Brain microvascular endothelial cell (primary cell): Measurements from ENCODE around the gene CC2D2B.

Experiments used
- DNase-seq: peaks from one replicate; pipeline ENCODE4 v3.0.0-alpha.2; 2020
- H3K27ac ChIP-seq: fragments of 250-450 bp; sonication (Bioruptor Pico); 2 replicates; pipeline ENCODE4 v1.5.1; 2020; ENCODE audit warnings: mild to moderate bottlenecking, moderate library complexity
- H3K27me3 ChIP-seq: fragments of 250-450 bp; sonication (Bioruptor Pico); replicated peaks from 2 replicates; pipeline ENCODE4 v1.5.1; 2020; ENCODE audit warnings: mild to moderate bottlenecking
- H3K36me3 ChIP-seq: fragments of 250-450 bp; sonication (Bioruptor Pico); replicated peaks from 2 replicates; pipeline ENCODE4 v1.5.1; 2020; ENCODE audit warnings: mild to moderate bottlenecking
- H3K4me3 ChIP-seq: 2 replicates; pipeline ENCODE4 v1.5.1; 2011; ENCODE audit warnings: low read depth, mild to moderate bottlenecking, control low read depth, low read length, moderate library complexity
- in situ Hi-C: cut with HindIII; loops from 2 replicates; pipeline ENCODE4 v1.10.0; 2017; ENCODE audit warnings: low sequenced_read_pairs, low pct_ligation_motif_present
- TF ChIP-seq, protein P1 (sequence below): IDR thresholded peaks from 2 replicates; pipeline ENCODE4 v1.5.1; 2011; ENCODE audit warnings: low read depth, mild to moderate bottlenecking, moderate library complexity, low read length, control low read depth, inconsistent platforms; ENCODE audit errors: missing control alignments

The CC2D2B gene, protein sequence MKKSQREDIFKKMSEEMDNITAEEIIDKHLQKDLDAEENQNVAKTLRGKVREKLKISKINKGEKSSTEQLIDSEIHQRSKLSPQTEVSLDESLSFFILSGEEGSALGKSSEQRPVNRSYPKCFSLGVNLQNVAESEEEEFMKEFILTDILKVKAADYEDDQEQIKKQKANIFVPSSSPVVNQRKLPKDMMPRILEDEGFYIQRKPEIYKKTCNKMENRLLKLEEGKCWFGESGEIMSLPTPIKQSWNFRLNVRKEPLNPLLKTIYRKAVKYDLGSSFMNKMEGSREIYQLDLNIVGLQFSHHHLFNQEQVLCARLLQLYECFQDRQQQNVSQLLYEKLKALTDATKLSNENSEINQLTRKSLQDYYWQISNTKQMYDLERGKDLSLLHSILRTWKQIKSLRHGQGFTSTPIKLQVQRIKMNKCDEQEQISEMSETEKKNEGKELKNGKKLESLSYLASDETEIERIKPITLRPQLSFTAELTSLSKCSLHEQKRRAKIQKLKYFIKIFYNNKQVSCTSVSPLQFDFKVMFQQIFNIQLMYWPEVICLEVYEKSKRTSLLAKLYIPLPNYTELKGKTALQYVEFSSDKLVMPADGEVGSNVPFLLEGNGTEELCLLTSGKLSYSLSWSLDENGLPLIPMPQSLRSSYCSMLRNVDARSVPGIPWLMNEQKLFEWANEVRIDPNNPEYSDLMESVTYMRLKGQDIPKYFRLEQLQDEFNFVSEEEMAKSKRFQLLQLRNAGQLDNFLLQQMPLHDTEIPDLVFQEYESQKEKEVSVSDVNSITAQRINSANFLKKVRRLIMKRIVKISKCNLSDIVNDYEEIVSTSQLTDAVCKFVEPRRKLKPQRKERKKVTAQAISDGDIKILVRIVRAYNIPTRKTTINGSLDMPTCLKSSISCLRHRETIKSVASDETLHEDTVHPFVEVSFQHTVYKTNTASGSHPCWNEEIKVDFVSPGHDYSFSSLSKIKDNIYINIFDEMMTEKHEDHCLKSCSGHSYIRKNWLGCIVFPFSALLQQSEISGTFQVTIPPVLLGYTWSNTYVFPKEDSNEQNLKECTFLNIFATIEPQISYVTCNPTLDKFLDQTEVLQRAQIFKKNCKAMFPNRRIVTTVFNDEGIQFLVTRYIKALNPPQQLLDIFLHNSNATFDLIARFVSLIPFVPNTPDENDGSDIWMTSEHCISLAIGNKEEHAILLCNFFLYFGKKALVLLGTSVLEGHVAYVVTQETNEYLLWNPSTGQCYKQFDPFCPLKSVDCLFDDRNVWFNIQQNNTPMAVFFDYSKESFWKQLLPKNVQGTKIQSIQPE (N-terminal part only)

DNA sequence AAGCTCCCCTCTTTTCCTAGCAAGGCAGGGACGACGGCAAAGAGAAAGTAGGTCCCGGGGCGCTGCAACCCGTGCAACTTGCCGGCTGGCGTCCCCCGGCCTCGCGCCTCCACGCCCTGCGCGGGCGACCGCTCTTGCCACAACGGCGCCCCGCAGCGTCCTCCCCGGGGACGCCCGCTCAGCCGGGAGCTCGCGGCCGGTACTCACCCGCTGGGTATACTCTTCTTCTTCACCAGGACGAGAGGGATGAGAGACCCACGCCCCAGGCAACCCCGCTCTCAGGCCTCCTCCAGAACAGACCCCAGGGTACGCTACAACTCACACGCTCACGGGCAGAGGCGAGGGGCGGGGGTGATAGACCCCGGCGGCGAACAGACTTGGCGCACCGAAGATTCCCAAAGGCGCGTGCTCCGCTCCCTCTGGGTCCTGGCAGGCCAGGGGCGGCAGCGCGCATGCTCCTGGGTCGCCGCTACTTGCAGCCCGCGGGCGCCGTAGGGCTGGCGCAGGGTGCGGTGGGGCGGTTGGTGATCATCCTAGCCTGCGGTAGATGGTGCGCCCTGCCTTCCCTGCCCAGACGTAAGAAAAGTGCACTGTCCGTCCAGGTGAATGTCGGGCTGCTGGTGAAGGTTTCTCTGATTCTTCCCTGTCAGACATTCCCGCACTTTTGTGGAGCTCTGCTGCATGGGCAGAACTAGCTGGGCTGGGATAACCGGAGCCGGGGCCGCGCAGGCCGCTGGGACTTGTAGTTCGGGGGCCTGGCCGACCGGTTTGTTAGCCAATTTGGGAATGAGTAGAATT is at the start of gene CC2D2B:
CC2D2B (plus strand) TSS at position 520 of the 798 bp plus-strand sequence. CDS start 3,349 bp downstream, outside the sequence.
- in situ Hi-C loops: no loop called here
- TF ChIP-seq, protein P1, sequence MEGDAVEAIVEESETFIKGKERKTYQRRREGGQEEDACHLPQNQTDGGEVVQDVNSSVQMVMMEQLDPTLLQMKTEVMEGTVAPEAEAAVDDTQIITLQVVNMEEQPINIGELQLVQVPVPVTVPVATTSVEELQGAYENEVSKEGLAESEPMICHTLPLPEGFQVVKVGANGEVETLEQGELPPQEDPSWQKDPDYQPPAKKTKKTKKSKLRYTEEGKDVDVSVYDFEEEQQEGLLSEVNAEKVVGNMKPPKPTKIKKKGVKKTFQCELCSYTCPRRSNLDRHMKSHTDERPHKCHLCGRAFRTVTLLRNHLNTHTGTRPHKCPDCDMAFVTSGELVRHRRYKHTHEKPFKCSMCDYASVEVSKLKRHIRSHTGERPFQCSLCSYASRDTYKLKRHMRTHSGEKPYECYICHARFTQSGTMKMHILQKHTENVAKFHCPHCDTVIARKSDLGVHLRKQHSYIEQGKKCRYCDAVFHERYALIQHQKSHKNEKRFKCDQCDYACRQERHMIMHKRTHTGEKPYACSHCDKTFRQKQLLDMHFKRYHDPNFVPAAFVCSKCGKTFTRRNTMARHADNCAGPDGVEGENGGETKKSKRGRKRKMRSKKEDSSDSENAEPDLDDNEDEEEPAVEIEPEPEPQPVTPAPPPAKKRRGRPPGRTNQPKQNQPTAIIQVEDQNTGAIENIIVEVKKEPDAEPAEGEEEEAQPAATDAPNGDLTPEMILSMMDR: peak; percentile 6
- Histone ChIP-seq H3K27me3 (no peaks in the 10 kb centered on the region), H3K27ac (peak within 1 kb of the TSS; percentile 56), H3K36me3 (peaks cover under 1% of the 10 kb centered on the region), H3K4me3 (peak within 1 kb of the TSS; percentile 81)
- DNase-seq: peak; percentile 81

DNA sequence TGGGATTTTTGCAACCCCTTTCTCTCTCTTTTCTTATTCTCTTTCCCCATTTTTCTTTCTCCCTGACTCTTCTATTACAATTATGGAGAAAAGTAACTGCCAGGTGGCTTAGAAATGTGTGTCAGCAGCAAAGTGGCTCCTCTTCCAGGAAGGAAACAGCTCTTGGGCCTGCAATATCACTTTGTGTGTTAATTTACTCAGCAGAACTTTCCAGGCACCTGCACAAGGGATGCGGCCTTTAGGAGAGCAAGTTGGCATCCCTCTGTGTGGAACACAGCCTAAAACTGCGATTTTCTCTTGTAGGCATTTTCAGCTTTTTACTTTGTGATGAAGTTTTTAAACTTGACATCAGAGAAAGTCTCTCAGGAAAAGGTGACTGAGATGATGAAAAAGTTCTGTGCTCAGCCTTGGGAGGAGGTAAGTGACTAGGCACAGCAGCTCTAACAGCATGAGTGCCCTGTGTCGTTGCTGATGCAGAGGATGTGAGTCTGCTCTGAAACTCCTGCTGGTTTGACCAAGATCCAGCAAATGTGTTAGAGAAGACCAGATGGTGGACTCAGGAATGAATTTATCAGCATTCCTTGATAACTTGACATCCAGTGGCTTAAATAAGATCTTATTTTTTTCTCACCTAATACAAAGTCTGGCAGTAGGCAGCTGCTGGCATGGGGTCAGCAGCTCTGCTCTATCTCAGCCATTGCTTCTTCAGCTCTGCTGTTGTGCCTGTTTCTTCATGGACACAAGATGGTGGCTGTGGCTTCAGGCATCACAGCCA is 47.4 kb upstream of the CC2D2B start:
- H3K27me3 ChIP-seq: no peaks in the 10 kb centered on the region
- TF ChIP-seq, protein P1: no peak
- H3K4me3 ChIP-seq: no peak overlapping the region
- DNase-seq: no peak
- H3K27ac ChIP-seq: no peak overlapping the region
- H3K36me3 ChIP-seq: no peaks in the 10 kb centered on the region
- in situ Hi-C loops: loop anchor here (25.0 kb wide), 1 partner anchor 173 kb away; the partner anchor contains the start of gene TCTN3

DNA sequence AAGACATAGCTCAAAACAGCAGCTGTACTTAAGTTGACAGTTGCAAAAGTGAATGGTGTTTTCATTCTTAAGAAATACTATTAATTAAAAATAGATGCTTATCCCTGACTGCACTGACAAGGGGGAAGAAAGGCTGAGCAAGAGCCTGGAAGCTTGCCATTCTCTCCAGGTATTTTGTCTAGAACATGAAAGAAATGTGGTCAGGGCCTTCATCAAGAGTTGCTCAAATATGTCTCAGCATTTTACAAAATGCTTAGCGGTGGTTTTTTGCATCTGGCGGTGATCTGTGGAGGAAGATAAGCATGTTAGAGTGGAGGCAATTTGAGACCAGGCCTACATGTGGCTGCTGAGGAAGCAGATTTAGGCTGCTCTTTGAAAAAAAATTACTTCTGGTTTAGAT is 46.4 kb upstream of the CC2D2B start:
- H3K27ac ChIP-seq: no peak overlapping the region
- no peaks in the 10 kb centered on the region for H3K27me3 ChIP-seq
- H3K4me3 ChIP-seq: no peak overlapping the region
- TF ChIP-seq, protein P1: no peak
- in situ Hi-C loops: loop anchor here (25.0 kb wide), 1 partner anchor 174 kb away; the partner anchor contains the start of gene TCTN3
- no peak for DNase-seq
- no peaks in the 10 kb centered on the region for H3K36me3 ChIP-seq

DNA sequence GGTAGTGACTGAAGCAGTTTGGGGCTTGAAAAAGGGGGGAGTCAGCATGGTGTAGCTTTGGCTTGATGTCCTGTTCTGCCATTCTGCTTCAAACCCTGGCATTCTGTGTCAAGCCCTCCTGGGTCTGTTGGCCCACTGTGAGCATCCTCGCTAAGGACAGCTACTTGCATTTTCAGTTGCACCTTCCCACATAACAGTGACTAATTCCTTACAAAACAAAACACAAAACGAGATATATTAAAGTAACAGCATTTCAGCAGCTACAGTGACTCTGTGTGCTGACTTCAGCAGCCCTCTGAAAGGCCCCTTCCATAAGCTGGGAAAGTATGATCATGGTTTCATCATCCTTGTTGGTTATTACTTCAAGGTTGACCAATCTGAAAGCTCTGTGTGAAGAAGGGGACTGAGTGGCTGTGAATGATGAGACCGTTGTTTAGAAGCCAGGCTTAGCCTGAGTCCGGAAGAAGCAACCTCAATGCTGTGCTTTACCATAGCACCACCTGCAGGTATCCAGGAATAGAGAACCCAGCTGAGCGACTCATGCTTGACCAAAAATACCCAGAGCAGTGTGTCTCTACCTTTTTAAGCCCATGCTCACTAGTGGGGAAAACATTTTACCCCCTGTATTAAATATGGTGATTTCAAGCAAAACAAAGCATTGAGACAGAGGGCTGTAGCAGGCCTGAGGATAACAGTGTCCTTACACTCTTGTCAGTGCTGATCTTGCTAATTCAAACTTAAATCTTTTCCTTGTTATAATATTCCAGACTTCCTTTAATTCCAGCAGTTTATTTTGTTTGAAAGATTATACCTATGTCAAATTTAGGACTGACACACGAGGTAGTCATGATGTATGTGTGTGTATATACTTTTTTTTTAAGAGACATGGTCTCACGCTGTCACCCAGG is 42.6 kb upstream of the CC2D2B start:
- H3K27me3 ChIP-seq: no peaks in the 10 kb centered on the region
- TF ChIP-seq, protein P1: peak; percentile 91
- peak; percentile 77 for DNase-seq
- H3K36me3 ChIP-seq: no peaks in the 10 kb centered on the region
- in situ Hi-C loops: loop anchor here (25.0 kb wide), 1 partner anchor 178 kb away; the partner anchor contains the start of gene TCTN3
- H3K27ac ChIP-seq: no peak overlapping the region
- no peak overlapping the region for H3K4me3 ChIP-seq
